ENCODE data around the gene PPP2R2D. TPM values are rescaled to one million over a fixed set of nuclear protein-coding genes. Genes with fewer than 3 reads are reported as not detected.

The PPP2R2D gene
- total RNA-seq, 6 experiments from 2014 or later: 22.9 to 28.1 (median 24.5) TPM

DNA sequence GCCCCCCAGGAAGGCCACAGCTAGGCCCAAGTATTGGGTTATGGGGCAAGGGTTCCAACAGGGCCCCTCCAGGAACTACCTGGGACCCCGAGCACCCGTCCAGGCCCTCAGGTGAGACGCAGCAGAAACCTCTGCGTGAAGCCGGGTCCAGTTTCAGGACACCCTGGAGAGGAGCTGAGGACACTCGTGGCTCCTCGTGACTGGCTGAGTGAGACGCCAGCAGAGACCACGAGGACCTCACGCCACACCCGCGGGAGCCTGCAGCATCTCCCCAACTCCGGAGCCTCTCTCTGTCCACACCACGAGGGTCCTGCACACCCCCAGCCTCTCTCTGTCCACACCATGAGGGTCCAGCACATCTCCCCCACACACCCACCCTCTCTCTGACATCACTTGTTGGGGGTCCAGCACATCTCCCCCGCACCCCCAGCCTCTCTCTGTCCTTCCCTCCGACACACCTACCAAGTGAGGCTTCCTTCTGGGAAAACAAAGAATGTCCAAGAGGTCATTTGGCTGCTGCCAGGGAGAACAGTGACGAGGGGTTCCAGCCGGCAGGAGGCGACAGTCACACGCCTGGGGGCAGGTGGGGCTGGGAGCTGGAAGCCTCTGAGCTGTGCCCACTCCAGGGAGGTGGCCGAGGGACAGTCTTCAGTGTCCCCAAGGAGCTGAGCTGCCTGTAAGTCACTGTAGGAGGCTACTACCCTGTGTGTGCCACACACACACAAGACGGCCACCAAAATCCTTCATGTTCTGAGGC is 46.1 kb upstream of the PPP2R2D start:
- H3K4me3 Mint-ChIP-seq: no peak overlapping the region
- H3K27ac Mint-ChIP-seq: no peak overlapping the region
- no peaks in the 10 kb centered on the region for H3K4me1 Mint-ChIP-seq (ENCODE audit: low read depth)
- H3K36me3 Mint-ChIP-seq (ENCODE audit: low read depth): peaks cover 5% of the 10 kb centered on the region
- peaks cover 8% of the 10 kb centered on the region for H3K27me3 Mint-ChIP-seq (ENCODE audit: insufficient read depth)
- H3K9me3 Mint-ChIP-seq: peaks cover 18% of the 10 kb centered on the region
- TF ChIP-seq, protein P1, sequence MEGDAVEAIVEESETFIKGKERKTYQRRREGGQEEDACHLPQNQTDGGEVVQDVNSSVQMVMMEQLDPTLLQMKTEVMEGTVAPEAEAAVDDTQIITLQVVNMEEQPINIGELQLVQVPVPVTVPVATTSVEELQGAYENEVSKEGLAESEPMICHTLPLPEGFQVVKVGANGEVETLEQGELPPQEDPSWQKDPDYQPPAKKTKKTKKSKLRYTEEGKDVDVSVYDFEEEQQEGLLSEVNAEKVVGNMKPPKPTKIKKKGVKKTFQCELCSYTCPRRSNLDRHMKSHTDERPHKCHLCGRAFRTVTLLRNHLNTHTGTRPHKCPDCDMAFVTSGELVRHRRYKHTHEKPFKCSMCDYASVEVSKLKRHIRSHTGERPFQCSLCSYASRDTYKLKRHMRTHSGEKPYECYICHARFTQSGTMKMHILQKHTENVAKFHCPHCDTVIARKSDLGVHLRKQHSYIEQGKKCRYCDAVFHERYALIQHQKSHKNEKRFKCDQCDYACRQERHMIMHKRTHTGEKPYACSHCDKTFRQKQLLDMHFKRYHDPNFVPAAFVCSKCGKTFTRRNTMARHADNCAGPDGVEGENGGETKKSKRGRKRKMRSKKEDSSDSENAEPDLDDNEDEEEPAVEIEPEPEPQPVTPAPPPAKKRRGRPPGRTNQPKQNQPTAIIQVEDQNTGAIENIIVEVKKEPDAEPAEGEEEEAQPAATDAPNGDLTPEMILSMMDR (IDR thresholded peaks at IDR 0.05): no peak
- DNase-seq: no peak

DNA sequence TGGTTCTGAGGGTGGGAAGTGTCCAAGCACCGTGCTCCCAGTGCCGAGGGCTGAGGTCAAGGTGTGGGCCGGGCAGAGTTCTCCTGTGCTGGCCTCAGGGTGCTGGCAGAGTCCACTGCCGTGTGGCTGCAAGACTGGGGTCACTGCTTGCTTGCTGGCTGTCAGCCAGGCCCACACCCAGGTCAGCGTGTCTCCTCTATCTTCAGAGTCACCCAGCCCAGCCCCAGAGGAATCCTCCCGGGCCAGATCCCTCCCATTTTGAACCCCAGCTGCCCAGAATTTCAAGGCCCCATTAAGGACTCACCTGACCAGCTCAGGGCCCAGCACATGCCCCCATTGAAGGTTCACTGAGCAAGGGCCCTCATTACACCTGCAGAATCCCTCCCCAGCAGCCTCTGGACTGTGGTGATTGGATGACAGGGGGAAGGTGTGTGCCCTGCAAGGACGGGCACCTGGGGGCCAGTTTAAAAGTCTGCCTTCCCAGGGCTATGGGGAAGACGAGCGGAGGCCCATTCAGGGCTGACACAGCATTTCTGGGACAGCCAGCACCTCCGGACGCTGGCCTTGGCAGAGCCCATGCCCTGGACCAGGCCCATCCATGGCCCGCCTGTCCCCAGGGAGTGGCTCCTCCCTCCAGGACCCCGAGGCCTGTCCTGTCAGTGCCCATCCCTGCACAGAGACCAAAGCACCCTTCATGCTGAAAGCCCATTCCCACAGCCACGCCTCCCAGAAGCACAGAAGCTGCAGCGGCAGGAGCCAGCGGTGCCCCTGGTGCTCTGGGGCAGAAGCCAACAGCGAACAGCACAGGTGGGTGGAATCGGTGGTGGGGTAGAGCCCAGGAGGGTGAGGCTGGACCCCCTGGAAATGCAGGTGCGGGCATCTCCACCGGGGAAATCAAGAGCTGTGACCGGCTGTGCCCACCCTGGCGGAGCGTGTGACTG is 45.1 kb upstream of the PPP2R2D start:
- Mint-ChIP-seq H3K27me3 (ENCODE audit: insufficient read depth) (peaks cover 10% of the 10 kb centered on the region), H3K4me1 (ENCODE audit: low read depth) (no peaks in the 10 kb centered on the region), H3K27ac (no peak overlapping the region)

DNA sequence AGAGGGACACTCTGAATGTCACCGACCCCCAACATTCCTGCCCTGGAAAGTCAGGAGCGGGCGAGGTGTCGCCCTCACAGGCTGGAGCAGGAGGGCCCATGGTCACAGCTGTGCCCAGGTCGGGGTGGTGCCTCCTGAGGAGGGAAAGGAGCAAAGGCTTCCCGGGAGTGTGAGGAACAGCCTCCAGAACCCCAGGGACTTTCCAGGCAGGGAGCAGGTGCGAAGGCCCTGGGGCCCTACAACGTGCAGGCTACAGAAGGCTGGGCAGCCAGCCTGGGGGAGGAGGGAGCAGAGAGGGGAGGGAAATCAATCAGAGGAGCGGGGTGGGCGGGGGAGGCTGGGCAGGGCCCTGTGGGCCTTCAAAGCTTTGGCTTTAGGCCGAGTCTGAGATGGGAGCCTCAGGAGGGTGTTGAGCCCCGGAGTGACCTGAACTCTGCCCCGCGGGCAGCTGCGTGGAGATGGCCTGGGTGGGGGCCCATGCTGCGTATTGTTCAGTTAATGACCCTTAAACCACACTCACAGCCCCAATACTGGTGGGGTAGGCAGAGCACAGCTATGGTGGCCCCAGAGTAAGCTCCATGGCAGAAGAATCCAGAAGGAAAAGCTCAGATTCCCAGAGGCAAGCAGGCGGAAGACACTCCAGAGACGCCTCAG is 44.2 kb upstream of the PPP2R2D start:
- no peaks in the 10 kb centered on the region for H3K4me1 Mint-ChIP-seq (ENCODE audit: low read depth)
- DNase-seq: no peak
- peaks cover 6% of the 10 kb centered on the region; the same call in 1 of the 2 replicates for H3K9me3 Mint-ChIP-seq
- H3K27ac Mint-ChIP-seq: no peak overlapping the region
- H3K36me3 Mint-ChIP-seq (ENCODE audit: low read depth): no peaks in the 10 kb centered on the region
- TF ChIP-seq, protein P1 (IDR thresholded peaks at IDR 0.05): no peak
- no peak overlapping the region for H3K4me3 Mint-ChIP-seq
- peaks cover 4% of the 10 kb centered on the region for H3K27me3 Mint-ChIP-seq (ENCODE audit: insufficient read depth)

More for the DNA sequence above, 45.1 kb upstream of the PPP2R2D start:
- H3K36me3 Mint-ChIP-seq (ENCODE audit: low read depth): peaks cover 5% of the 10 kb centered on the region
- no peak for DNase-seq
- H3K4me3 Mint-ChIP-seq: no peak overlapping the region
- peaks cover 14% of the 10 kb centered on the region for H3K9me3 Mint-ChIP-seq
- TF ChIP-seq, protein P1 (IDR thresholded peaks at IDR 0.05): no peak

DNA sequence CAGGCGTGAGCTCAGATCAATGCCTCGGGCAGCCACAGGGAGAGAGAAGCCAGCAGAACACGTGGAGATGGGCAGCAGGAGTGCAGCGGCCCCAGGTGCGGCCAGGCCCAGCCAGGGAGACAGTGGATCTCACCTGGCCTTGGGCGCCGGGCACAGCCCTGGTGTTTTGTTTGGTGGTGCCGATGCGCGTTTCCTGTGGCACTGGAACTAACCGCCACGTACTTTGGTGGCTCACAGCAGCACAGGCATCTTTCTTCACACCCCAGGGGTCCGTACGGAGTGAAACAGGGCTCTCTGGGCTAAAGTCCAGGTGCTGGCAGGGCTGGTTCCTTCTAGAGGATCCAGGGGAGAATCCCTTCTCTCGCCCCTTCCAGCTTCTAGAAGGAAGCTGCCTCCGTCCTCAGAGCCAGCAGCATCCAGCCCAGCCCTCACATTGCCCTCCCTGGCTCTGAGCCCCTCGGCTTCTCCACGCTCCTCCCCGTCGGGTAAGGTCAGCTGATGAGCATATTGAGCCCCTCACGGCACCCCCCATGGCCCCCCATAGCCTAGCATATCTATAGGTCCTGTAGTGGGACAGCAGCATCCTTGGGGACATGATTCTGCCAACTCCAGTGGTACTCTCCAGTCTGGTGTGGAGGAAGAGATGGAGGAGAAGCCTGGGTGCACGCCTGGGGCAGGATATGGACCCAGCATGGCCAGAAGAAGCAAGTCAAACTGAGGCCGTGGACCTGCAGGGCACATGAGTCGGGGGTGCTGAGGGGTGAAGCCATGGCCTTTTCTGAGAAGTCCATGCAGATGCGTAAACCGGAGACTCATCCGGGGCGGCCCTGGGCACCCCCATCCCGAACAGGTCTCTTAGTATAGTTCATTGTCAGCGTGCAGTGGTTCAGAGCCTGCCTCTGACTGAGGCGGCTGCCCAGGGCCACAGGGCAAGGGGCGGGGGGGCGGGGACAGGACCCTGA is 43.4 kb upstream of the PPP2R2D start:
- peaks cover 6% of the 10 kb centered on the region; the same call in 1 of the 2 replicates for H3K9me3 Mint-ChIP-seq
- TF ChIP-seq, protein P1 (IDR thresholded peaks at IDR 0.05): no peak
- DNase-seq: no peak
- H3K36me3 Mint-ChIP-seq (ENCODE audit: low read depth): no peaks in the 10 kb centered on the region
- no peak overlapping the region for H3K27ac Mint-ChIP-seq
- H3K4me1 Mint-ChIP-seq (ENCODE audit: low read depth): no peaks in the 10 kb centered on the region
- peaks cover 4% of the 10 kb centered on the region for H3K27me3 Mint-ChIP-seq (ENCODE audit: insufficient read depth)
- no peak overlapping the region for H3K4me3 Mint-ChIP-seq
